Neuron (in vitro differentiated cells): ENCODE measurements around the gene PVR.

Experiments used
- H2AFZ ChIP-seq: one replicate; pipeline ENCODE4 v1.6.1; 2013; ENCODE audit warnings: low read depth, mild to moderate bottlenecking, inconsistent platforms, low read length, moderate library complexity
- H3K27me3 ChIP-seq: one replicate; pipeline ENCODE4 v1.6.1; 2013; ENCODE audit warnings: low read length; ENCODE audit not compliant: insufficient read depth
- H3K36me3 ChIP-seq: one replicate; pipeline ENCODE4 v1.6.1; 2013; ENCODE audit warnings: low read length; ENCODE audit not compliant: insufficient read depth
- H3K4me1 ChIP-seq: one replicate; pipeline ENCODE4 v1.6.1; 2013; ENCODE audit warnings: low read length; ENCODE audit not compliant: insufficient read depth
- H3K4me3 ChIP-seq: 2 replicates; pipeline ENCODE4 v1.5.1; 2013; ENCODE audit warnings: mild to moderate bottlenecking, low read length, moderate library complexity
- H3K9me3 ChIP-seq: one replicate; pipeline ENCODE4 v1.6.1; 2013; ENCODE audit warnings: low read length

The PVR gene, protein sequence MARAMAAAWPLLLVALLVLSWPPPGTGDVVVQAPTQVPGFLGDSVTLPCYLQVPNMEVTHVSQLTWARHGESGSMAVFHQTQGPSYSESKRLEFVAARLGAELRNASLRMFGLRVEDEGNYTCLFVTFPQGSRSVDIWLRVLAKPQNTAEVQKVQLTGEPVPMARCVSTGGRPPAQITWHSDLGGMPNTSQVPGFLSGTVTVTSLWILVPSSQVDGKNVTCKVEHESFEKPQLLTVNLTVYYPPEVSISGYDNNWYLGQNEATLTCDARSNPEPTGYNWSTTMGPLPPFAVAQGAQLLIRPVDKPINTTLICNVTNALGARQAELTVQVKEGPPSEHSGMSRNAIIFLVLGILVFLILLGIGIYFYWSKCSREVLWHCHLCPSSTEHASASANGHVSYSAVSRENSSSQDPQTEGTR

DNA sequence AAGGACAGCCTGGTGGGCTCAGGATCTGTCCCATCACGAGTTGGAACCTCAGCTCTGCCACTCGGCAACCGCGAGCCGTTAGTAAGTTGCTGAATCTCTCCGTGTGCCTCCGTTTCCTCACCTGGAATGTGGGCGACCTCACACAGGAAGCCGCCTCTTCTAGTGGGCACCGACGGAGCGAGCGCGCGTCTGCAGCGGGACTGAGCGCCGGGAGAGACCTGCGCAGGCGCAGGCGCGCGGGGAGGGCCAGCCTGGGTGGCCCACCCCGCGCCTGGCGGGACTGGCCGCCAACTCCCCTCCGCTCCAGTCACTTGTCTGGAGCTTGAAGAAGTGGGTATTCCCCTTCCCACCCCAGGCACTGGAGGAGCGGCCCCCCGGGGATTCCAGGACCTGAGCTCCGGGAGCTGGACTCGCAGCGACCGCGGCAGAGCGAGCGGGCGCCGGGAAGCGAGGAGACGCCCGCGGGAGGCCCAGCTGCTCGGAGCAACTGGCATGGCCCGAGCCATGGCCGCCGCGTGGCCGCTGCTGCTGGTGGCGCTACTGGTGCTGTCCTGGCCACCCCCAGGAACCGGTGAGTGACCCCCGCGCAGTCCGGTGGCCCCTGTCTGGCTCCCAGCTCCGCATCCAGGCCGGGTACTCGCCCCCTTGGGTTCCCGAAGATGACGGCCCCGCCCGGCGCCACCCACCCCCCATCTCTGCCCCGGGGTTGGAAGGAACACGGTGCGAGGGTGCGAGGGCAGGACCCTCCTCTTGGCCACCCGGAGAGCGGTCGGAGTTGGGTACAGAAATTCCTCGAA, at the start of gene PVR:
PVR (plus strand) TSS at position 306 of the 797 bp plus-strand sequence; CDS start at position 493, 187 bp downstream.
- Histone ChIP-seq H3K36me3 (peaks cover 4% of the 10 kb centered on the region), H3K9me3 (no peaks in the 10 kb centered on the region), H3K4me3 (peak within 1 kb of the TSS; percentile 76), H2AFZ (peak within 1 kb of the TSS; percentile 97), H3K27me3 (peaks cover 10% of the 10 kb centered on the region), H3K4me1 (no peaks in the 10 kb centered on the region)

DNA sequence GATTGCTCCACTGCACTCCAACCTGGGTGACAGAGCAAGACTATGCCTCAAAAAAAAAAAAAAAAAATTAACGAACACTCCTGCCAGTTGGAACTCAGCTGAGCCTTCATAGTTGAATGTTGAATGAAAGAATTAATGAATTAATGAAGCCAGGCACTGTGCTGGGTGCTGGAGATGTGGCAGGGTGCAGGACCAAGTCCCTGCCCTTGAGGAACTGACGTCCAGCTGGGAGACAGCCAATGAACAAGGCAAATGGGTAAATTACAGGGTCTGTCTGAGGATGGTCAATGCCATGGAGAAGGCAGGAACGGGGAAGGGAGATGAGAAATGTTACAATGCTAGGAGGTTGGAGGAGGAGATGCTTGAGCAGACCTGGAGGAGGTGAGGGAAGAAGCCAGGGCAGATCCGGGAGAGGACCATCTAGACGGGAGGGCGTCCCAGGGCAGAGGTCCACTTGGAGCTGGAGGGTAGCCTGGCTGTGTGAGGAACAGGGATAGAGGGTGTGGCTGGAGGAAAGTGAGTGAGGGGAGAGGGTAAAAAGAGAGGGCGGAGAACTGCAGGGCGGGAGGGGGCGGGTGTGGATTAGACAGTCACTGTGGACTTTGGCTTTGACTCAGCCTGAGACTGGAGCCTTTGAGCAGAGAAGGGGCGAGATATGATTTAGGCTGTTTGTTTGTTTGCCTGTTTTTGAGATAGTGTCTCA, 47.1 kb upstream of the PVR start:
- Histone ChIP-seq H3K9me3 (peaks cover 2% of the 10 kb centered on the region), H3K27me3 (peaks cover 3% of the 10 kb centered on the region), H3K4me1 (no peaks in the 10 kb centered on the region), H2AFZ (no peak overlapping the region), H3K4me3 (no peak overlapping the region), H3K36me3 (no peaks in the 10 kb centered on the region)

DNA sequence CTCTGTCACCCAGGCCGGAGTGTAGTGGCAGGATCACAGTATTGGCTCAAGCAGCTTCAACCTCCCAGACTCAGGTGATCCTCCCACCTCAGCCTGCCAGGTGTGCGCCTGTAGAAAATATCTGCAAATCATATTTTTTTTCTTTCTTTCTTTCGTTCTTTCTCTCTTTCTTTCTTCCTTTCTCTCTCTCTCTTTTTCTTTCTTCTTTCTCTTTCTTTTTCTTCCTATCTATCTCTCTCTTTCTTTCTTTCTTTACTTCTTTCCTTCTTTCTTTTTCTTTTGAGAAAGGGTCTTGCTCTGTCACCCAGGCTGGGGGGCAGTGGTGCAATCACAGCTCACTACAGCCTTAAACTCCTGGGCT, 46.6 kb upstream of the PVR start:
- peaks cover 2% of the 10 kb centered on the region for H3K9me3 ChIP-seq
- H3K4me3 ChIP-seq = no peak overlapping the region

GRCh38 chr19:44598355-44598754, 45.4 kb upstream of the PVR start:
- H3K4me3 ChIP-seq = no peak overlapping the region
- no peak overlapping the region for H2AFZ ChIP-seq
- H3K27me3 ChIP-seq = peaks cover 3% of the 10 kb centered on the region
- no peaks in the 10 kb centered on the region for H3K4me1 ChIP-seq
- peaks cover 2% of the 10 kb centered on the region for H3K9me3 ChIP-seq
- H3K36me3 ChIP-seq = no peaks in the 10 kb centered on the region

More for the DNA sequence above, 46.6 kb upstream of the PVR start:
- Histone ChIP-seq H3K36me3 (no peaks in the 10 kb centered on the region), H3K4me1 (no peaks in the 10 kb centered on the region), H2AFZ (no peak overlapping the region), H3K27me3 (peaks cover 3% of the 10 kb centered on the region)

GRCh38 chr19:44598880-44599279, 44.8 kb upstream of the PVR start:
- H3K4me3 ChIP-seq = no peak overlapping the region
- no peaks in the 10 kb centered on the region for H3K36me3 ChIP-seq

GRCh38 chr19:44600466-44600865, 43.2 kb upstream of the PVR start:
- Histone ChIP-seq H3K27me3 (peaks cover 3% of the 10 kb centered on the region), H3K4me3 (no peak overlapping the region), H3K9me3 (peaks cover 2% of the 10 kb centered on the region), H3K4me1 (no peaks in the 10 kb centered on the region), H3K36me3 (no peaks in the 10 kb centered on the region), H2AFZ (no peak overlapping the region)

More at GRCh38 chr19:44598880-44599279, 44.8 kb upstream of the PVR start:
- no peaks in the 10 kb centered on the region for H3K4me1 ChIP-seq
- H3K27me3 ChIP-seq = peaks cover 3% of the 10 kb centered on the region
- H2AFZ ChIP-seq = no peak overlapping the region
- peaks cover 2% of the 10 kb centered on the region for H3K9me3 ChIP-seq

GRCh38 chr19:44602081-44602480, 41.6 kb upstream of the PVR start:
- Histone ChIP-seq H3K4me3 (no peak overlapping the region), H3K36me3 (no peaks in the 10 kb centered on the region), H3K4me1 (no peaks in the 10 kb centered on the region), H2AFZ (no peak overlapping the region), H3K27me3 (peaks cover under 1% of the 10 kb centered on the region), H3K9me3 (no peaks in the 10 kb centered on the region)

DNA sequence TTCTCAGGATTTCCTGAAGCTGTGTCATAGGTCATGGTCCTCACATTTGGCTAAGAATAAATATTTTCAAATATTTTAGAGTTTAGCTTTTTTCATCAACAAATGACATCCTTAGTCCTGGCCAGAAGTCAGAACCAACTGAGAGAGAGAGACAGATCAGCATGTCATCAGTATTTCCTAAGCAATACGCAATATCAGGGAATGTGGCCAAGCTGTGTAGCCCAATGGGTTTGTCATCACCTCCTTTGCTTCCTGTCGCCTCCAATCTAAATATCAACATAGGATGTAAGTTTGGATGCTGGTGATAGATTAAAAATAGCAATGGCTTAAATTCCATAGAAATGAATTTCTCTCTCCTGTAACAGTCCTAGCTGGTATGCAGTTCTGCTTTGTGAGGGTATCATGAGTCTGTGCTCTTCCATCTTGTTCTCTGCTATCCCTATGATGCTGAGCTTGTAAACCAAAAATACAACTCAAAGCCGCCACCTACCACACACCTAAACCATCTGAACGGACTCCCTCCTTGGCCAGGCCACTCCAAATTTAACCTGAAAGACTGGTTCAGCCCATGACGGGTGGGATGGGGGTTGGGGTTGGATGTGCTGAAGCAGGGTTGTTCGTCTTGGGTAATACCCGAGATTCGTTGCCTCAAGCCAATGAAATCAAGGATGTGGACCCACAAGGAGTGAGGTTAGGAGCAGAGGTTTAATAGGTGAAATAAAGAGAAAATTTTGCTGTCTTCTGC, 40.3 kb upstream of the PVR start:
- Histone ChIP-seq H2AFZ (no peak overlapping the region), H3K4me1 (no peaks in the 10 kb centered on the region), H3K4me3 (no peak overlapping the region), H3K27me3 (no peaks in the 10 kb centered on the region), H3K36me3 (no peaks in the 10 kb centered on the region), H3K9me3 (no peaks in the 10 kb centered on the region)

DNA sequence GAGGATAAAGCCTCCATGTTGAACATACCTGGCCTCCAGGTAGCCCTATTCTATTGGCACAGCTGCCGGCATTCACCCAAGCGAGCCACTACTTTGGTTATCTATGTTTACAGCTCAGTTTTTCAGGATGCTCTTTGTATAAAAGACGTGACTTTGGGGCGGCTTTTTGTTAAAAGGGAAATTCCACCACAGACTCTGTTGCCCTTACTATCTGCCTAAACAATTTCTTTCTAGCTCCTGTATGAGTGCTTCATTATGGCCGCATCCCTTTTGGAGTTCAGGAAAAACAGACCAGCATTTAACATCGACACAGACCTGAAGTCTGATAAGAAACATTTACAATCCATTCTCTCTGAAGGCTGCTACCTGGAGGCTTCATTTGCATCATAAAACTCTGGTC, 39.5 kb upstream of the PVR start:
- Histone ChIP-seq H3K27me3 (no peaks in the 10 kb centered on the region), H3K9me3 (no peaks in the 10 kb centered on the region), H3K4me3 (no peak overlapping the region), H3K4me1 (no peaks in the 10 kb centered on the region), H2AFZ (no peak overlapping the region), H3K36me3 (no peaks in the 10 kb centered on the region)

- Histone ChIP-seq H3K27me3 (no peaks in the 10 kb centered on the region), H3K4me1 (no peaks in the 10 kb centered on the region)
Observed at GRCh38 chr19:44605547-44605946, 38.2 kb upstream of the PVR start.

DNA sequence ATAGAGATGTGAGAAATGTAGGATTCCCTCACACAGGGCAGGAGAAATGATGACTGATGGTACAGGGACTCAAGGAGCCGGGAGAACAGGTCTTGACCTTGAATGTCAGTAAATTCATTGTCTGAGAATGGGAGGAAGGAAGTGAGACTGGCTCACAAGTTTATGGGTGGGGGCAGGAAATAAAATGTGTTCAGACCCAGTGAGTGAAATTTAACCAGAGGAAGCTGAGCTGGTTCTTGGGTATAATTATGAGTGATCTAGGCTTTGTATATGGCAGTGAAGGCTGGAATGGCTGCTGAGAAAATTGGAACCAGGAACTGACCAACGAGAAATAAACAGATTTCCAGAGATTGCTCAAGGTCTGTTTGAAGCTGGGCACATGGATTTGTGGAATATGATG, 36.7 kb upstream of the PVR start:
- Histone ChIP-seq H2AFZ (no peak overlapping the region), H3K4me1 (no peaks in the 10 kb centered on the region), H3K27me3 (no peaks in the 10 kb centered on the region), H3K36me3 (no peaks in the 10 kb centered on the region), H3K4me3 (no peak overlapping the region), H3K9me3 (no peaks in the 10 kb centered on the region)

More at GRCh38 chr19:44605547-44605946, 38.2 kb upstream of the PVR start:
- H3K9me3 ChIP-seq = no peaks in the 10 kb centered on the region
- H2AFZ ChIP-seq = no peak overlapping the region
- H3K4me3 ChIP-seq = no peak overlapping the region
- no peaks in the 10 kb centered on the region for H3K36me3 ChIP-seq

- H3K9me3 ChIP-seq = no peaks in the 10 kb centered on the region
- H3K36me3 ChIP-seq = no peaks in the 10 kb centered on the region
- H3K4me3 ChIP-seq = no peak overlapping the region
- no peaks in the 10 kb centered on the region for H3K4me1 ChIP-seq
- H2AFZ ChIP-seq = no peak overlapping the region
- H3K27me3 ChIP-seq = no peaks in the 10 kb centered on the region
Observed at GRCh38 chr19:44607917-44608316, 35.8 kb upstream of the PVR start.
